AG04450 (cell line): ENCODE results near the gene LRRC58. TPM values are rescaled to one million over a fixed set of nuclear protein-coding genes. Genes with fewer than 3 reads are reported as not detected.
"Not testable (repeated sequence)": the region's sequence is repeated elsewhere in the genome, so short reads cannot be mapped to it uniquely, and the experiment has no call there.

Source experiments
- CTCF ChIA-PET: fragments of 300-600, 350-600 bp; formaldehyde crosslinking; extraction: SDS; loops from one replicate; lab custom pipeline; 2022; ENCODE audit warnings: antibody characterized with exemption, inconsistent platforms; lab: Charles Lee
- POLR2A ChIA-PET: fragments of 350-600 bp; formaldehyde crosslinking; extraction: SDS; loops from one replicate; lab custom pipeline; 2021; ENCODE audit warnings: antibody characterized with exemption, inconsistent platforms; lab: Yijun Ruan, JAX
- DNase-seq: peaks from one replicate; pipeline ENCODE4 v3.0.0-alpha.2; 2011; ENCODE audit warnings: low read depth, low spot score
- H3K27ac ChIP-seq: one replicate; pipeline ENCODE4 v1.5.1; 2012; ENCODE audit warnings: low read depth, low read length, control low read depth
- H3K27me3 ChIP-seq: one replicate; pipeline ENCODE4 v1.6.0; 2012; ENCODE audit warnings: low read length; ENCODE audit not compliant: control insufficient read depth, insufficient read depth
- H3K4me3 ChIP-seq: 2 replicates; pipeline ENCODE4 v1.5.1; 2011; ENCODE audit warnings: mild to moderate bottlenecking, low read depth, low read length, control low read depth
- H3K9me3 ChIP-seq: 2 replicates; pipeline ENCODE4 v1.5.1; 2012; ENCODE audit warnings: low read length; ENCODE audit not compliant: control insufficient read depth, insufficient read depth
- CTCF ChIP-seq: IDR thresholded peaks from 2 replicates; pipeline ENCODE4 v1.5.1; 2011; ENCODE audit warnings: low read depth, low read length, control low read depth, inconsistent platforms
- polyA plus RNA-seq: library from polyadenylated mRNA; depleted of rRNA; stranded (reverse); fragments of >200 nt; gene quantifications from 2 replicates; pipeline ENCODE4 v1.2.3, GENCODE V29; 2011

Gene LRRC58
- polyA plus RNA-seq, 1 experiment: 15.0 TPM

- no peak for TF ChIP-seq CTCF
- Histone ChIP-seq H3K9me3 (peaks cover 2% of the 10 kb centered on the region; the same call in 1 of the 2 replicates), H3K27me3 (peaks cover 2% of the 10 kb centered on the region), H3K4me3 (no peak overlapping the region), H3K27ac (no peak overlapping the region)
- ChIA-PET POLR2A (no interaction called here), CTCF (interaction anchor here (0.7 to 1.0 kb wide), 3 partner anchors 12 to 116 kb away, joined by 3 to 4 read pairs (median 3); no protein-coding TSS in a partner anchor)
- DNase-seq: no peak
Observed at GRCh38 chr3:120300971-120301370, 48.2 kb downstream of the LRRC58 start.

GRCh38 chr3:120299403-120299802 lies 49.8 kb downstream of the LRRC58 start:
- Histone ChIP-seq H3K9me3 (no peaks in the 10 kb centered on the region), H3K4me3 (no peak overlapping the region), H3K27me3 (peaks cover 2% of the 10 kb centered on the region), H3K27ac (no peak overlapping the region)
- CTCF ChIA-PET: interaction anchor here (0.6 kb wide), 1 partner anchor 37 kb away, joined by 3 read pairs; no protein-coding TSS in a partner anchor
- POLR2A ChIA-PET: no interaction called here
- TF ChIP-seq CTCF: no peak
- no peak for DNase-seq

- Histone ChIP-seq H3K27ac (no peak overlapping the region), H3K27me3 (peaks cover 2% of the 10 kb centered on the region), H3K4me3 (no peak overlapping the region), H3K9me3 (no peaks in the 10 kb centered on the region)
- no peak for TF ChIP-seq CTCF
- no peak for DNase-seq
- POLR2A ChIA-PET: no interaction called here
- CTCF ChIA-PET: no interaction called here
Observed at GRCh38 chr3:120298996-120299395, 50.2 kb downstream of the LRRC58 start.

- H3K9me3 ChIP-seq, H3K4me3 ChIP-seq, DNase-seq, H3K27ac ChIP-seq: not testable (repeated sequence)
- H3K27me3 ChIP-seq: peaks cover 19% of the 10 kb centered on the region
- ChIA-PET POLR2A (interaction anchor here (0.9 kb wide), 1 partner anchor 13 kb away, joined by 3 read pairs; no protein-coding TSS in a partner anchor), CTCF (interaction anchor here (1.1 kb wide), 1 partner anchor 47 kb away, joined by 3 read pairs; no protein-coding TSS in a partner anchor)
Observed at GRCh38 chr3:120291552-120291951, 57.6 kb downstream of the LRRC58 start.

GRCh38 chr3:120289636-120290035 lies 59.5 kb downstream of the LRRC58 start:
- H3K9me3 ChIP-seq: peaks cover 6% of the 10 kb centered on the region; the same call in 1 of the 2 replicates
- H3K27me3 ChIP-seq: peaks cover 27% of the 10 kb centered on the region
- DNase-seq: no peak
- ChIA-PET CTCF (interaction anchor here (0.7 kb wide), 1 partner anchor 544 kb away, joined by 3 read pairs; no protein-coding TSS in a partner anchor), POLR2A (no interaction called here)
- H3K4me3 ChIP-seq: no peak overlapping the region
- H3K27ac ChIP-seq: no peak overlapping the region
- TF ChIP-seq CTCF: no peak
